Islet of Langerhans (tissue), 1 donor: ENCODE data around the gene STK17A.
A peak's percentile ranks its signal among the peaks of the same experiment; 100 is the strongest.

Experiments used
- FAIRE-seq: peaks from one replicate; lab custom pipeline; 2011; peaks lifted over from hg19 to GRCh38; lab: Jason Lieb, UNC

Gene STK17A

DNA sequence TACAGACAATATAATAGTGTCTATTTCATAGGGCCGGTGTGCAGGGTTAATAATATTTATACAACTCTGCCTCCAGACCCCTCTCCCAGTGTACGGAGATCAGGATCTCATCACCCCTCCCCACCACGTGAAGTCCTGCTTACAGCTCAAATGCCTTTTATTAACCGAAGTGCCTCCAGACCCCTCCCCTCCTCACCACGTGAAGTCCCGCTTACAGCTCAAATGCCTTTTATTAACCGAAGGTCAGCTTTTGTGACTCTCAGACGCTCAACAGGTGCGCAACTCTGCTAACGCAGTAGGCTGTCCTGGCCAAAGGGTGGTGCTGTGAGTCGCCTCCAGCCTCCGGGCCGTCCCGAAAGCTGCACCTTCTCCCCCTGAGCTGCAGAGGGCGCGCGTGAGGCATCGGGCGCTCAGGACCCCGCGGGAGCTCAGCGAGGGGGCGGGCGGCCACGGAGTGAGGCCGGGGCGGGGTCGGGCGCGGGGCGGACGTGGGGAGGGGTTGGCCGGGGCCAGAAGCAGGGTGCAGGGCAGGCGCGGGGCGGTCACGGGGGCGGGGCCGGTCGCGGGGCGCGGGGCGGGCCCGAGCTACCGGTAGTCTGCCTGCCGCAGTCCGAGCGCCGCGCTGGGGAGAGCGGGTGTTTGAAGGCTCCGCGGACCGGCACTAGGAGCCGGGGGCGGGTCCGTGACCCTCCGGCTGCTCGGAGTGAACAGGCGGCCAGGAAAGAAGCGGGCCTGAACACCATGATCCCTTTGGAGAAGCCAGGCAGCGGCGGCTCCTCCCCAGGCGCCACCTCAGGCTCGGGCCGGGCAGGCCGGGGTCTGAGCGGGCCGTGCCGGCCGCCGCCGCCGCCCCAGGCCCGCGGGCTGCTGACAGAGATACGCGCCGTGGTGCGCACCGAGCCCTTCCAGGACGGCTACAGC, at the start of gene STK17A:
STK17A (plus strand) TSS at position 606 of the 921 bp plus-strand sequence; CDS start at position 742, 136 bp downstream.
- peak; percentile 33 for FAIRE-seq

GRCh38 chr7:43533801-43534479, 49.0 kb upstream of the STK17A start:
- FAIRE-seq = no peak

DNA sequence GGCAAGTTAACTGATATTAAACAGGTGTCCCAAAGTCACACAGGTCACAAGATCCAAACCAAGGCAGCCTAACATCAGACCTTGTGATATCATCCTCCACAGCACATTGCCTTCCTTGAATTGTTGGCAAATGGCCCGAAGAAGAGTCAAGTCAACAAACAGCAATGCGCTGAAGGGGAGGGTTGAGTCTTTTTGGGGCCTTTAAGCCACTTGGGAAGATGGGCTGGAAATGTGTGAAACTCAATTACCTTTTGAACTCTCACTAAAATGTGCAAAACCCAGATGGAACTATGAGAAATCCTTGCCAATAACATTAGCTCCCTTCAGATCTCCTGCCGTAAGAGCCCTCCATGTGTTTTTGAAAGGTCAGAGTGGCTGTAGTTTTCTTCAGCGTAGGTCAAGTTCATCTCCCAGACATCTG, 47.9 kb upstream of the STK17A start:
- FAIRE-seq = no peak

DNA sequence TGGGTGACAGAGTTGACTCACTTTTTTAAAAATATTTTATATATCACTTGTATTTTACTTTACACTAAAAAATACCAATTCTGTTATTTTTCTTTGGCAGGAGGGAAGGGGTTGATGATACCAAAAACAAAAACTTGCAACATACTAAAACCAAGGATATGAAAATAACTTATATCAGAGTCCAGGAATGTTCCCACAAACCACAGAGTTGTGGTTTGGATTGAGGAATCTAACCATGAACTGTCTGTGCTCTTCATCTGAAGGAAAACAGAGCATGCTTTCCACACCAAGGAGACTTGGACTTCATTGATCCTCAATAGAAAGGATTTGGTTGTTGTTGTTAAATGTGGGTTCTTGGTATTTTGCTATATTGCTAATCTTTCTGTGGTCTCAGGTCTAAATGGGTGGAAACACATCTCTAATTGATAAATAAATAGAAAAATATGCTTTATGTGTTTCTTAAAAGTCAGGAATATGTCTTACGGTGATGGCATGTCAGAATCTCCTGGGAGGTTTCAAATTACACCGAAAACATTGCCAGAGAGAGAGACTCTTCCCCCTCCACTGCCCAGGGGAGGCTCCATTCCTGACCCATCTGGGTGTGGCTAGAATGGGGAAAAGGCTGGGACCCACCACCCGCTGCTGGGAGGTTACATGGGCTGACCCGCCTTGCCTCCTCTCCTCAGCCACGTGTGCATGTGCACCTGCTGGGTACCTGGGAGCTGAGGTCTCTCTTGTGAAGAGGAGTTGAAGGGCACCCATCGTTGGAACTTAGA, 46.9 kb upstream of the STK17A start:
- no peak for FAIRE-seq

GRCh38 chr7:43536773-43537172, 46.1 kb upstream of the STK17A start:
- FAIRE-seq = no peak

- FAIRE-seq = no peak
Measured at GRCh38 chr7:43537765-43538403, 45.0 kb upstream of the STK17A start.

GRCh38 chr7:43538404-43538771, 44.5 kb upstream of the STK17A start:
- FAIRE-seq = no peak

DNA sequence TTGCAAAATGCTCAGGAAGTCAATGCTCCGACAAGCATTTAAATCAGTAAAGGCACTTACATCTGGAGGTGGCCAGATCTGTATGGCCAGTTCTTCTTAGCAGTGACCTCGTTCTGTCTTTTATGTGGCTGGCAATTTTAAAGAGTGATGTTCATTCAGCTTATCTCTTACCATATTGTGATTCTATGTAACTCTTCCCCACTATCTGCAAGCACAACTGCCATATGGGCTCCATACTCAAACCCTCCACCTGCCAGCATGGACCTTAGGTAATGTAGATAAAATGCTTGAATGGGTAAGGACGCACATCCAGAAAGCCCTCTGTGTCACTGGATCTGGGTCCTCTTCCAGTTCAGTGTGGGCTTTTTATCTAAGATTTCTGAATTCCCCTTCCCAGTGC, 42.4 kb upstream of the STK17A start:
- FAIRE-seq = no peak

GRCh38 chr7:43542716-43543115, 40.2 kb upstream of the STK17A start:
- FAIRE-seq = peak; percentile 41

- no peak for FAIRE-seq
Measured at GRCh38 chr7:43546231-43546630, 36.7 kb upstream of the STK17A start.

GRCh38 chr7:43550427-43550826, 32.5 kb upstream of the STK17A start:
- FAIRE-seq = no peak

GRCh38 chr7:43552122-43552521, 30.8 kb upstream of the STK17A start:
- FAIRE-seq = no peak

GRCh38 chr7:43553999-43554398, 28.9 kb upstream of the STK17A start:
- FAIRE-seq = no peak

DNA sequence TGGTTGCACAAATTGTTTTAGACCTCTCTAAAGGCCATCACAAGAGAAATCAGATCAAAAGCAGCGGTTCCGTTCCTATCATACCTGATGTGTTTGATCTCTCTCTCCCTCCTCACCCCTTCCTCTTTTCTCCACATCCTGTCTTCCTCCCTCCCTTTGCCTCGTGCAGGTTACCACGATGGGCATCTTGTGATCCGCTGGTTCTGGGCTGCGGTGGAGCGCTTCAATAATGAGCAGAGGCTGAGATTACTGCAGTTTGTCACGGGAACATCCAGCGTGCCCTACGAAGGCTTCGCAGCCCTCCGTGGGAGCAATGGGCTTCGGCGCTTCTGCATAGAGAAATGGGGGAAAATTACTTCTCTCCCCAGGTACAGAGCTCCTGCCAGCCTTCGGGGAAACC, 28.5 kb upstream of the STK17A start:
- no peak for FAIRE-seq

DNA sequence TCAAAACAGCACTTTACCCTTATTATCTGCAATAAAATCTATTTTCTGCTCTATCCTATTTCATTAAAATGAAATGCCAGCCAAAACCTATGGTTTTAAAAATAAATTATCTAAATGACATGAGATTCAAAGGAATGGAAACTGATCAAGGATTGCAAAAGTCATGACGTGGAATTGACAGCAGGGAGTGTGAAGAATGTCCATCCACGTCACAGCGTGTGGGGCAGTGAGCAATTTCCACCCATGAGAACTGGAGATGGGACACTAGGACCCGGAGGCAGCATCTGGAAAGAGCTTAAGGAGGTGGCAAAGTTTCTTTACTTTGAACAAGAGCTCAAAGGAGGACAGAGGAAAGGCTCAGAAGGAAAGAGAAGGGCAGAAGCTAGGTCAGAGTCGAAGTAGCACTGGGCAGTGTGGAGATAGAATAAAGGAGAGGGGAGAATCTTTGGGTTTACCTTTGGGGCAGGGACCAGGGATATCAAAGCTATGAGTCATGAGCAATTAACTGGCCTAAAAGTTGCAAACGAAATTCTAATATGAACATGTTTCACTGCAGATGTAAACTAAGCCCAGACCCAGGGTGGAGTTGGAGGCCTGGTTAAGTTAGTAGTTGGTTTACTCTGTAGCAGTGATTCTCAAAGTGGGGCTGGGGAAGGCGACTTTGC, 24.9 kb upstream of the STK17A start:
- FAIRE-seq = no peak

DNA sequence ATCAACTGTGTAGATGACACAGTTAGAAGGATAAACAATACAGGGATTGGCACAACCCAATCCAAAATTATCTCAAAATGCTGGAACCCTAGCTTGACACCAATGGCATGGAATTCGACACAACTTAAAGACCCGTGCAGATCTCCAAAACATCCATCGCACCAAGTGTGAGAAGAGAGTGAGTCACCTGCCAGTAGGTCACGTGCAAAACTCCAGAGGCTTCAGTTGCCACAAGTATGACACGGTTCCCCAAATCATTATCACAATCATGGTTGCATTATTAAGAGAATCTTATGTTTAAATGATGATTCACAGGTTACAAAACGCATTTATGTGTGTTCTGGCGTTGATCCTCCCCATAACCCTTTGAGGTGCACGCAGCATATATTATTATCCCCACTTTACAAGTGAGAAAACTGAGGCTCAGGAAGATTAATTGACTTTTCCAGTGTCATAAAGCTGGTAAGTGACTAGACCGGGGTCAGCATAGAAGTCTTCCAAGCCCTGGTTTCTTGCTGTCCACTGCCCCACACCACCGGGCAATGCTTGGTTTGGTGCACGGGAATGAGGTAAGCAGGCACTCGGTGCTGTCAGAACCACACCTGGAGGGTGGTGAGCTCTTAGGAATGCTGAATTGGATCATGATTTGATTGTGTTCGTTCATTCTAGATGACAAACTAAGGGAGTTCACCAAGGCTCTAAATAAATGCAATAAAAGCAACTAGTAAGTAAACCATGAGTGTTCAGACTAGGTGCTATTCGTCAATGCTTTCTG, 23.6 kb upstream of the STK17A start:
- FAIRE-seq = no peak

- FAIRE-seq = no peak
Measured at GRCh38 chr7:43559946-43560335, 23.0 kb upstream of the STK17A start.

DNA sequence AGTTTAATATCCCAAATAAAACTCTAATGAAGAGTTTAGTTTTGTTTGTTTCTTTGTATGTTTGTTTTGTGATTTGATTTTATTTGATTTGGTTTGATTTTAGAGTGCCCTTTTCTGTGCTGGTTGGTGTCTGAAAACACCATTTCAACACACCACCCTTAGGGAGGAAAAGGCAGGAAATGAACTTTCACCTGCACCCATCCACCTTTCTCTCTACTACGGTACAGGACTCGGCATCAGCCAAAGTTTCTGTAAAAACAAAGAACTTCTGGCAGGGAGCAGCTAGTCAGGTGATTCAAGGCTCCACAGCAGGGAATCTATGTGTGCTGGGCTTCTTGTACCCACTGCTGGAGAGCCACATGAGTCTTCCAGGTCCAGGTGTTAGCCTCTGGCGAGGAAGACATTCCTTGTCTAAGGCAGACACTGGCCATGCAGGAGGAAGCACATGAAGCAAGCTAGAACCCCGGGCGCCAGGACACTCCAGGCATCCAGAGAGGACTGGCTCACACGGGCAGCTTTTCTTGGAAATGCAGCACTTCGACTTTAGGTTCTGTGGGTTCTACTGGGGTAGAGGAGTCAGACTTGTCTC, 22.1 kb upstream of the STK17A start:
- no peak for FAIRE-seq

GRCh38 chr7:43562383-43562782, 20.5 kb upstream of the STK17A start:
- no peak for FAIRE-seq

DNA sequence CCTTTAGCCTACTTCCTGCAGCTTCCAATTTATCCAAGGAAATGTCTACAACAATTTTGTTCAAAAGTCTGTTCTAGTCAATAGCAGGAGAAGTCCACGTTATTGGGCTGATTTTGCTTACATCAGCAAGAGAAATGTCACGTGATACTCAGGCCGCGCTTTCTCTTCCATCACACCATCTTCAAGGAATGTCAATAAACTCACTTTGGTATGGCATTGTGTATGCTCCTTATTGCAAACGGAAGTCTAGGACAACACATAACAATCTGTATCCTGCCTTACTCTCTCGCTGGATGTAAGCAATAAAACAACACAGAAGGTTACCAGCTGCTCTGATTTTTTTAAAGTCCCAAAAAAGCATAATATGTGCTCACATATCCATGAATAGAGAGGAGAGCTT, 17.1 kb upstream of the STK17A start:
- no peak for FAIRE-seq

GRCh38 chr7:43568529-43568928, 14.4 kb upstream of the STK17A start:
- FAIRE-seq = no peak
